ENCODE measurements around the gene XXYLT1.

Gene XXYLT1

DNA sequence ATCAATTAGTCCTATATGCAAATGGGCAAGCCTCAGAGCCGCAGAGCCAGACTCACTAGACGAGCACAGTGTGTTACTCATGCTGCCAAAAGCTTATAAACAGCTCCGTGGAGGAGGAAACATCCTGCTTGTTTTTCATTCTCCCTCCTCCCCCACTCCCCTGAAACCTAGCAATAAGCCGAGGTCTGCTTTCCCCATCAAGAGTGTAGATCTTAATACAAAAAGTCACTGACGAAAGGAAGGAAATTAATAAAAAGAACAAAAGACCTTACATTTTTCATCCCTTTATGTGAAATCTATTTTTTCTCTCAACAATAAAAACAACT lies 88.5 kb downstream of the XXYLT1 start:
- DNase-seq = no peak

DNA sequence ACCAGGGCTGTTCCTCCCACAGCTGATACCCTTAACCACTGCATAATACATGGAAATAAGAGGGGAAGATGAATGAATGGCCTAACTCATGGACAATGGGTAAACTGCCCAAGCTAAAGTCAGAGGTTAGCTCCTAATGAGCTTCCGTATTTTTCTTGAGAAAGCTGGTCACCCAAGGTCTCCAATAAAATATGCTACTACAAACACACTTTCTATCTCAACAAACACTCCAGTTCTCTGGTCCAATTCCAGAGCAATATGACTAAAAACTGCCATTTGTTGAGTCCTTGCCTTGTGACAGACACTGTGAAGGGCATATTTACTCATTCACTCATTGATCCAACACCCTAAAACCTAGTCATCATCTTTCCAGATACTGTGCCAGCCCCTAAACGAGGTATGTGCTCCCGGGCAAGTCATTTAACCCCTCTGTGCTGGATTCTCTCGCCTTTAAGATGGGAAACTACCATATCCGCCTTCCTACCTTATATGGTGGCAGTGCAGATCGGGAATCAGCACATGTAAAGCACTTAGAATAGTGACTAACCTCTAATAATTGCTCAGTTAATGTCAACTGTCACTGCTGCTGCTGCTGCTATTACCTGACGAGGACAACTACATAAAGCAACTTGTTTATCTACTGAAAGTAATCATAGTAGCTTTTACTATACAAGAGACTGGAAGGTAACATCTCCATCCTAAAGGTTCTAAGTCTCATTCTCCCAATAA lies 89.1 kb downstream of the XXYLT1 start:
- DNase-seq = no peak

- DNase-seq = no peak
Measured at GRCh38 chr3:195181113-195181498, 89.9 kb downstream of the XXYLT1 start.

DNA sequence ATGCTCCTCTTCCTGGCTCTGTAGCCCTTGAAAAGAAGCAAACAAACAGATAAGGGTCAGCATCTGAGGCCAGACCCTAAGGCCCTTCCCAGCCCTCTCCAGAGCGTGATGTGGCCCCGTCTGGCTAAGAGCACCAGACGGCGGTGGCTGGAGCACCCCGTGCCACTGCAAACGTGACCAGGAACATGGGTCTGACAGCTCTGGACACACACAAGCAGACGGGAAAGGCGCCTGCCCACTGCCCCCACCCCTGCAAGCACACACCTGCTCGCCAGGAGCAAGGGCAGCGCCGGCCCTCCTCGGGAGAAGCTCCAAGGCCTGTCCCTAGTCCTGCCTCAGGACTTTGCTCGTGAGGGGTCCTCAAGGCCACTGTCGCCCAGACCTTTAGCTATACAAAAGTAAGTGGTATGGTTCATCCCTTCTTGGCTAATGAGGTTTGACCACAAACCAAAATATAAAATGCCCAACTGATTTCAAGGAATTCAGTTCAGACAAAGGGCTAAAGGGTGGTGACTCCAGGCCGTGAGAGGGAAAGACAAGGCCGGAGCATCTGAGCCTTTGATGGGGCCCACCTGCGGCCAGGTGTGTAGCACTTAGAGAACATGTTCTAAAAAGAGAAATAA lies 90.4 kb downstream of the XXYLT1 start:
- DNase-seq = no peak

DNA sequence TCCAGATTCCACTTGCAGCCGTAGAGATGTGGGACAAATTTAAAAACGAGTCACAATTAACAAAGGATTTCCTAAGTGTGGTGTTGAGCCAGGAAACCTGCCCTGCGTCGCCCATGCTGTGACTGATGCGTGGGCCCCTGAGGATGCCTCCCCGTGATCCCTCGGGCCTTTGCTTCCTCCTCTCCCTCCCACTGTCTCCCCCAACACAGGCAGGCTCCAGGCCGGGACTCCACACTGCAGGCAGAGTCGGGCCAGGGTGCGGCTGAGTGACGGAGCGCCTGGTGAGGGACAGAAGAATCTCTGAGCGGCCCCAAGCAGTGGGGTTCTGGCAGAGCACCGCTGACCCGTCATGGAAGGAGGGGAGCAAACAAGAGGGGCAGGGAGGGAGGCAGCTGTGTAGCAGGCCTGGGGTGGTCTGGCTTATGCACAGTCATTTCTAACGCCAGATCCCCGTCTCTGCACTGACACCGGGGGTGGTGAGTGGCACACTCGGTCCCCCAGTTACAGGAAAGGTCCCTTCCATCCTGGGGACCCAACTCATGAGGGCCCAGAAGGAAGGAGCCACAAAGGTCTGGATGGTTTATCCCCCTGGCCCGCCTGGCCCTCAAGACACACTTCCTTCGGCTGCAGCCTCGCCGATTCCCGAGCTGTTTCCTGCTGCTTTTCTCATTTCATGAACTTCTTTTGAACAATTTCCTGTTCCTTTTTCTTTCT lies 91.0 kb downstream of the XXYLT1 start:
- no peak for DNase-seq

GRCh38 chr3:195178124-195178910 lies 92.6 kb downstream of the XXYLT1 start:
- DNase-seq = no peak

DNA sequence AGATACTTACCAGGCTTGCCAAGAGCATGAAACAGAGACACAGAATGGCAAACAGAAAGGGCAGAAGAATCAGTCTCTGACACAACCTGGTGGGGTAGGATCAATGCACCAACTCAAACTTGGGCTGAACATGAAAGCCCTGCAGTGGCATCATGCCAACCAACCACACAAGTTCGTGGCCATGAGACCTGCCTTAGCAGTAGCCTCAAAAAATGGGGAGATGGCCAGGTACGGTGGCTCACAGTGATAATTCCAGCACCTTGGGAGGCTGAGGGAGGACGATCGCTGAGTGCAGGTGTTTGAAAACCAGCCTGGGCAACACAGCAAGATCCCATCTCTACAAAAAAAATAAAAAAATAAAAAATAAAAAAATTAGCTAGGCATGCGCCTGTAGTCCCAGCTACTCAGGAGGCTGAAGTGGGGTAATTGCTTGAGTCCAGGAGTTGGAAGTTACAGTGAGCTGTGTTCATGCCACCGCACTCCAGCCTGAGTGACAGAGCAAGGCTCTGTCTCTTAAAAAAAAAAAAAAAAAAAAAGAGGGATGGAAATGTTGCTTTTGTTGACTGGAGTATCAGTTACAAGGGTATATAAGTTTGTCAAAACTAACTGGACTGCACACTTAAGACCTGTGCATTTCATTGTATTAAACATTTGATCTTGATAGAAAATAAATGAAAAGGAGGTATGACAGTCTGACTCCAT lies 93.4 kb downstream of the XXYLT1 start:
- no peak for DNase-seq

GRCh38 chr3:195176776-195177175 lies 94.2 kb downstream of the XXYLT1 start:
- no peak for DNase-seq

GRCh38 chr3:195175476-195176337 lies 95.3 kb downstream of the XXYLT1 start:
- DNase-seq = no peak

DNA sequence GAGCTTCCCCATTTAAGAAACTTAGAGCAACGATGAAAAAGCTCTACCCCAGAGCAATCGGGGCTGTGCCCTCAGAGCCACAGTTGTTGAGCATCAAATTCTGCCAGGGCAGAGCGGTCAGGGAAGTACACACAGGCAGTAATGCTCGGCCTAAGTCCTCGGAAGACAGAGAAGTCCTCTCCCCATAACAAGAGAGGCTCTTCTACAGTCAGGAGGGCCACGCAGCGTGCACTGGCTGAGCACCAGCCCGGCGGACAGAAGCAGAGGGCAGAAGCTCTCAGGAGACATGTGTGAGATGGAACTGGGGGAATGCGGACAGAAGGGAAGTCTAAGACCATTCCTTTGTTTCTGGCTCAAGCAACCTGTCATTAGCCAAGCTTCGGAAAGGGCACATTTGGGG lies 95.9 kb downstream of the XXYLT1 start:
- DNase-seq = no peak

DNA sequence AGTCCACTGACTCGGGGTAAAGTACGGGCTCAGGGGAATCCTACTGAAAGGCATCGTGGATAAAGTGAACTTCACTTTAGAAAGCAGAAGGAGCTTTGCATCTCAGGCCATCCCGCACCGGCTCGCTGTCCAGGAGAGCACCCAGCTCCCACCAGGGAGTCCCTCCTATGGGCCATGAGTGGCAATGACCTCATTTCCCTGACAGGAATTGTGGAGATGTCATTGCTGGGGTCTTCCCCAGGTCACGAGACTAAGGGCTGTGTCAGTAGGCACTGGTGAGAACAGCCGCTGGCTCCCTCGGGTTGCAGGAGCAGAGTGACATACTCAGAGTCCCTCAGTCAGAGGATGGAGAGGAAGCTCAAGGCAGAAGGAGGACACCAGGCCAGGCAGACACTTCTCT lies 97.3 kb downstream of the XXYLT1 start:
- DNase-seq = no peak

DNA sequence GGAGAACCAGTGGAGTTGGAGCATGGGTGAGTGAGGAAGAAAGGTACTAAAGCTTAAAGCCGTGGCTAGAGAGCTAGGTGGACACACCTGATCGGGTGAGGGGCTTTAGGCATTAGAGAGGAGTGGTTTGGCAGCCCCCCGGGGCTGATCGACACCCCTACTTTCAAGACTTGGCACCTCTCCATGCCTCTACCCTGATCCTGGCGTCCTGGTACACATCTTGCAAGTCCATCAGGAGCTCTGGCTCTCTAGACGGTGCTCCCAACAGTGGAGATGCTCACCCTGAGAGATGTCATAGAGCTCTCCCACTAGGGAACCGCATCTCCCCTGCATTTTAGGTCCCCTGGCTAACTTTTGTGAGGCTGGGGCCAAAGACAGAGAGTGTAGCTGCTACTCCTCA lies 98.1 kb downstream of the XXYLT1 start:
- no peak for DNase-seq

GRCh38 chr3:195172039-195172684 lies 98.8 kb downstream of the XXYLT1 start:
- no peak for DNase-seq

DNA sequence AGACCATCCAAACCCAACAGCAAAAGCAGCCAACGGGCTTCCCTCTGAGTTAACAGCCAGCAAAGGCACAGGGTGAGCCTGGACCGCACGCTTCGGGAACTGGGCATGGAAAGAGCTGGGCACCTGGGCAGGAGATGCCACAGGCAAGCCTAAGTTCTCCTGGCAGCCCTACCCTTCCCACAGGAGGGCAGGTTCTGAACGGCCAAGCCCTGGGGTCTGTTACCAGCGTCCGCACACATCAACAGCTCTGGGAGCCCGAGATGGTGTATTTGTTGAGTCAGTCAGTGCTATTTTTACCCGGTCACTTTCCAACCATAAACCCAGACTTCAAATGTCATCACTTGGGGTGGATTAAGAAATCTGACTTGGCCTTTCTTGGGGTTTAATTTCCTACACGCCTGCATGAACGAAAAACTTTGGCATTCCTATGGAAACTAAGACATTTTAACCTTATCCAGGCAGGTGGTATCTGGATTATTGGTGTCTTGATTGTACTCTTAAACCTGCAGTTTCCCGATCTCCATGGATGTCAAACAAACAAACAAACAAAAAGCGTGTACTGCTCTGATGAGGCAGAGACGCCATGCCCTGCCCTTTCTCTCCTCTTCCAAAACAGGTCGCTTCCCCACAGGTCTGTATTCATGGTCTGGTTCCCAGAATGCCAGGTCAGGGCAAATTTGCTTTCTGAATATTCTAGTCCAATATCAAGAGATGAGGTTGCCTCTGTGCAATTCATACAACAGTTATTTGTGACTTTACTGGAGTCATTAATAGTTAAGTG lies 99.7 kb downstream of the XXYLT1 start:
- DNase-seq = no peak

DNA sequence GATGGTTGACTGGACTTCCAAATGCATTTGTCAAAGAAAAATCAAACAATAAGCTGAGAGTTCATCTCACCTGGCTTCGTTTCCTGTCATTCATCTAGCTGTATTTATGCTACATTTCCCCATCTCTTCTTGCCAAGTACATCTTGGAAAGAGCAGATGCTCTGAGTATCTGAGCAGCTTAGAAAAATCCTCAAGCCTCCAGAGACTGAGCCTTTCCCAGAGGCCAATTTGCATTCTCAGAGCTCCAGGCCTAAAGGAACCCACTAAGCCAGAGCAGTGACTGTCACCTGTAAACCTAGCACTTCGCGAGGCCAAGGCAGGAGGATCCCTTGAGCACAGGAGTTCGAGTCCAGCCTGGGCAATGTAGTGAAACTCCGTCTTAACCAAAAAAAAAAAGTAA lies 100.5 kb downstream of the XXYLT1 start:
- no peak for DNase-seq

GRCh38 chr3:195169011-195169649 lies 101.8 kb downstream of the XXYLT1 start:
- no peak for DNase-seq

DNA sequence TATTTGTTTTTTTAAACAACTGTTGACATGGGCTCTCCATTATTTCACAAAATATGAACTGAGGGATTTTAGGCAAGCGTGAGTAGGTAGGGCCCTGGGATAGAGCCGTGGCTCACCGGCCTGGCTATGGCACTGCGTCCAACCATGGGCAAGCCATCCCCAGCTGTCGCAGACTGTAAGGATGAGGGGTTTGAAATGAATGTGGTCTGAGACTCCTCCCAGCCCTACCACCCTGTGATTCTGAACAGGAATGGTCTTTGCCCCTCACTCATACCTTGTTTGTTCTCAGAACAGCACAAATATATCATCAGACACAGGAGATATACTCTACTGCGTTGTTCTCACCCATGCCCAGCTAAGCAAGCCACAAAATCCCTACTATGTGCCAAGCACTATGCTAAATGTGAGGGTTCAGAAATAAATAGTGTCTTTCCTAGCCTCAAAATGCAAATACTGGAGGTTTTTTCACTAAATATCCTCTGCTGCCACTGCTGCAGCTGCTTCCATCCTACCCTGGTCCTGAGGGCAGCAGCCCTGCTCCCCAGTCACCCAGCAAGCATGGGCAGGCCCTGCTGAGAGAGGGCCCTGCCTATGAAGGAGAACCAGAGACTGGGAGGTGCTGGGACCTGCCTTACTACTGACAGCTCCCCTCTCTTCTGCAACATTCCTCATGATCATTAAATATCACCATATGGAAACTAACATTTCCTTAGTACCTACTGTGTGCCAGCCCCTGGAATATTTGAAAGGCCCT lies 102.8 kb downstream of the XXYLT1 start:
- no peak for DNase-seq

GRCh38 chr3:195165790-195166189 lies 105.2 kb downstream of the XXYLT1 start:
- DNase-seq = no peak

- no peak for DNase-seq
Measured at GRCh38 chr3:195165265-195165609, 105.7 kb downstream of the XXYLT1 start.
